ENCODE measurements around the gene HNMT.

The HNMT gene

GRCh38 chr2:137944714-137945113 is 19.6 kb upstream of the HNMT start:
- DNase-seq (ENCODE audit: low spot score), result no peak
- TF ChIP-seq CTCF (IDR thresholded peaks at IDR 0.05; ENCODE audit: borderline replicate concordance, control extremely low read depth, extremely low read depth, insufficient read depth, missing control alignments), result no peak
- in situ Hi-C loops (cut with MboI; ENCODE audit: low sequenced_read_pairs, unreplicated experiment), result loop anchor here (25.0 kb wide), 1 partner anchor 443 kb away; no protein-coding TSS in a partner anchor

- no peak for DNase-seq (ENCODE audit: low spot score)
- no peak for TF ChIP-seq CTCF (IDR thresholded peaks at IDR 0.05; ENCODE audit: borderline replicate concordance, control extremely low read depth, extremely low read depth, insufficient read depth, missing control alignments)
- in situ Hi-C loops (cut with MboI; ENCODE audit: low sequenced_read_pairs, unreplicated experiment), result loop anchor here (25.0 kb wide), 1 partner anchor 442 kb away; no protein-coding TSS in a partner anchor
These were observed 19.0 kb upstream of the HNMT start for GRCh38 chr2:137945229-137945628.

- in situ Hi-C loops (cut with MboI; ENCODE audit: low sequenced_read_pairs, unreplicated experiment), result loop anchor here (25.0 kb wide), 1 partner anchor 441 kb away; no protein-coding TSS in a partner anchor
- TF ChIP-seq CTCF (IDR thresholded peaks at IDR 0.05; ENCODE audit: borderline replicate concordance, control extremely low read depth, extremely low read depth, insufficient read depth, missing control alignments), result no peak
- DNase-seq (ENCODE audit: low spot score), result no peak
These were observed 18.0 kb upstream of the HNMT start for GRCh38 chr2:137946227-137946626.

GRCh38 chr2:137947032-137947727 is 17.1 kb upstream of the HNMT start:
- in situ Hi-C loops (cut with MboI; ENCODE audit: low sequenced_read_pairs, unreplicated experiment), result loop anchor here (25.0 kb wide), 1 partner anchor 440 kb away; no protein-coding TSS in a partner anchor
- no peak for TF ChIP-seq CTCF (IDR thresholded peaks at IDR 0.05; ENCODE audit: borderline replicate concordance, control extremely low read depth, extremely low read depth, insufficient read depth, missing control alignments)
- no peak for DNase-seq (ENCODE audit: low spot score)

- peak; percentile 35 for TF ChIP-seq CTCF (IDR thresholded peaks at IDR 0.05; ENCODE audit: borderline replicate concordance, control extremely low read depth, extremely low read depth, insufficient read depth, missing control alignments)
- in situ Hi-C loops (cut with MboI; ENCODE audit: low sequenced_read_pairs, unreplicated experiment), result loop anchor here (25.0 kb wide), 1 partner anchor 439 kb away; no protein-coding TSS in a partner anchor
- DNase-seq (ENCODE audit: low spot score), result peak; percentile 10
These were observed 16.4 kb upstream of the HNMT start for GRCh38 chr2:137947728-137948336.

- in situ Hi-C loops (cut with MboI; ENCODE audit: low sequenced_read_pairs, unreplicated experiment), result loop anchor here (25.0 kb wide), 1 partner anchor 438 kb away; no protein-coding TSS in a partner anchor
These were observed 15.4 kb upstream of the HNMT start for GRCh38 chr2:137948894-137949293.

More at GRCh38 chr2:137948894-137949293, 15.4 kb upstream of the HNMT start:
- no peak for DNase-seq (ENCODE audit: low spot score)
- no peak for TF ChIP-seq CTCF (IDR thresholded peaks at IDR 0.05; ENCODE audit: borderline replicate concordance, control extremely low read depth, extremely low read depth, insufficient read depth, missing control alignments)

All from GM13976 (cell line).